HepG2 (cell line): ENCODE results near the gene TERC. TPM values are rescaled to one million over a fixed set of nuclear protein-coding genes. Genes with fewer than 3 reads are reported as not detected.

ENCODE experiments used
- ATAC-seq: fragments of 200-7000 bp; cut with Tn5 transposase; 3 replicates; pipeline ENCODE4 v1.9.1; 2020; ENCODE audit warnings: mild to moderate bottlenecking, moderate library complexity
- BruUV-seq: library from RNA; stranded (reverse); fragments of 400-500 nt; replicated peaks from 2 replicates; lab custom pipeline; 2021; lab: Mats Ljungman, UMichigan
- CTCF ChIA-PET: fragments of 300-600 bp; formaldehyde crosslinking; extraction: SDS; loops from one replicate; lab custom pipeline; 2021; ENCODE audit warnings: low total read pairs, inconsistent platforms, low intra/inter-chr PET ratio; lab: Yijun Ruan, JAX
- POLR2A ChIA-PET: fragments of 350-600 bp; sonication (Branson Sonifier 250); formaldehyde crosslinking; loops from one replicate; lab custom pipeline; 2020; ENCODE audit warnings: antibody characterized with exemption, inconsistent platforms; lab: Yijun Ruan, JAX
- DNase-seq: peaks from one replicate; pipeline ENCODE4 v3.0.0-alpha.2; 2015; ENCODE audit warnings: low spot score
- FAIRE-seq: peaks from 3 replicates; lab custom pipeline; 2011; peaks lifted over from hg19 to GRCh38; lab: Jason Lieb, UNC
- H2AFZ ChIP-seq: one replicate; pipeline ENCODE4 v1.6.1; 2011; ENCODE audit warnings: low read length, inconsistent platforms
- H3K27ac ChIP-seq: fragments of 300-600 bp; 3 replicates; pipeline ENCODE4 v1.8.0; 2011; ENCODE audit warnings: mixed run types, mild to moderate bottlenecking, mixed read lengths, low read length, inconsistent platforms; ENCODE audit not compliant: insufficient read depth; ENCODE audit errors: extremely low read length
- H3K27me3 ChIP-seq, 2 experiments: fragments of 200-600 bp in 1 of 2; 2 replicates in 1 of 2; 3 replicates in 1 of 2; pipeline versions ENCODE4 v1.6.0 to v1.8.0; 2011; ENCODE audit warnings: low read length in 2 of 2, mild to moderate bottlenecking in 2 of 2, moderate library complexity in 2 of 2, inconsistent platforms in 1 of 2; ENCODE audit not compliant: insufficient read depth in 2 of 2, control insufficient read depth in 1 of 2
- H3K36me3 ChIP-seq, 2 experiments: fragments of 200-600 bp in 1 of 2; replicated peaks in 1 of 2; 2 replicates in 1 of 2; 3 replicates in 1 of 2; pipeline versions ENCODE4 v1.5.1 to v1.8.0; 2011; ENCODE audit warnings: low read length in 2 of 2, inconsistent platforms in 1 of 2; ENCODE audit not compliant: insufficient read depth in 2 of 2, control insufficient read depth in 1 of 2
- H3K4me1 ChIP-seq: 2 replicates; pipeline ENCODE4 v1.5.1; 2012; ENCODE audit warnings: low read length, inconsistent platforms; ENCODE audit not compliant: insufficient read depth
- H3K4me2 ChIP-seq: 2 replicates; pipeline ENCODE4 v1.6.0; 2011; ENCODE audit warnings: low read depth, low read length, inconsistent platforms
- H3K4me3 ChIP-seq, 3 experiments: fragments of 200-600 bp in 1 of 3; sonication (generic), shearing (Covaris generic) in 1 of 3; replicated peaks in 1 of 3; 2 replicates each; pipeline ENCODE4 v1.5.1; 2011 to 2016; ENCODE audit warnings: low read length in 3 of 3, inconsistent platforms in 2 of 3, low read depth in 2 of 3, mild to moderate bottlenecking in 2 of 3, control low read depth in 1 of 3, mixed read lengths in 1 of 3; ENCODE audit not compliant: insufficient read depth in 1 of 3
- H3K79me2 ChIP-seq: one replicate; pipeline ENCODE4 v1.6.1; 2011; ENCODE audit warnings: low read length, inconsistent platforms; ENCODE audit not compliant: insufficient read depth
- H3K9ac ChIP-seq: 2 replicates; pipeline ENCODE4 v1.6.0; 2011; ENCODE audit warnings: mild to moderate bottlenecking, low read depth, low read length, inconsistent platforms; ENCODE audit not compliant: insufficient read depth
- H3K9me3 ChIP-seq: 2 replicates; pipeline ENCODE4 v1.5.1; 2012; ENCODE audit warnings: mild to moderate bottlenecking, low read length
- H4K20me1 ChIP-seq: 2 replicates; pipeline ENCODE4 v1.6.0; 2011; ENCODE audit warnings: inconsistent platforms, mild to moderate bottlenecking, low read length, moderate library complexity; ENCODE audit not compliant: insufficient read depth
- CREM ChIP-seq, 2 experiments: sonication (generic) in 1 of 2; formaldehyde crosslinking in 1 of 2; IDR thresholded peaks; 2 replicates each; pipeline versions ENCODE4 v1.4.0 to v1.6.1; 2016 to 2020; ENCODE audit warnings: antibody characterized with exemption in 1 of 2, mild to moderate bottlenecking in 1 of 2, missing genetic modification reagents in 1 of 2
- ETV6 ChIP-seq: sonication (generic); formaldehyde crosslinking; conservative IDR thresholded peaks from 2 replicates; pipeline ENCODE4 v1.4.0; 2020; ENCODE audit warnings: missing genetic modification reagents
- KDM5A ChIP-seq: fragments of 200-600 bp; sonication (generic); IDR thresholded peaks from 2 replicates; pipeline ENCODE4 v1.7.0; 2018; ENCODE audit warnings: antibody characterized with exemption, mild to moderate bottlenecking, low read length, borderline replicate concordance
- KLF6 ChIP-seq: IDR thresholded peaks from 2 replicates; pipeline ENCODE4 v1.8.0; 2016; ENCODE audit warnings: missing biosample characterization, missing genetic modification reagents
- MED13 ChIP-seq: sonication (generic); formaldehyde crosslinking; IDR thresholded peaks from 2 replicates; pipeline ENCODE4 v1.5.0; 2020; ENCODE audit warnings: missing genetic modification reagents
- SMARCE1 ChIP-seq: fragments of 450-650 bp; IDR thresholded peaks from 2 replicates; pipeline ENCODE4 v1.6.1; 2017; ENCODE audit warnings: borderline replicate concordance
- SNAPC2 ChIP-seq: sonication (generic); formaldehyde crosslinking; IDR thresholded peaks from 2 replicates; pipeline ENCODE4 v1.8.1; 2022; ENCODE audit warnings: mild to moderate bottlenecking, missing genetic modification reagents
- STAG1 ChIP-seq: sonication (generic); formaldehyde crosslinking; IDR thresholded peaks from 2 replicates; pipeline ENCODE4 v1.4.0; 2020; ENCODE audit warnings: missing genetic modification reagents
- ZNF253 ChIP-seq: sonication (generic); formaldehyde crosslinking; IDR thresholded peaks from 2 replicates; pipeline ENCODE4 v1.8.0; 2022; ENCODE audit warnings: mild to moderate bottlenecking, missing genetic modification reagents, borderline replicate concordance
- ZNF556 ChIP-seq: sonication (generic); formaldehyde crosslinking; IDR thresholded peaks from 2 replicates; pipeline ENCODE4 v1.4.0; 2020; ENCODE audit warnings: mild to moderate bottlenecking, missing genetic modification reagents, borderline replicate concordance
- ZNF589 ChIP-seq: sonication (generic); formaldehyde crosslinking; conservative IDR thresholded peaks from 2 replicates; pipeline ENCODE4 v1.8.0; 2022; ENCODE audit warnings: mild to moderate bottlenecking, moderate library complexity, missing genetic modification reagents
- ZNF607 ChIP-seq: sonication (generic); formaldehyde crosslinking; IDR thresholded peaks from 2 replicates; pipeline ENCODE4 v1.5.1; 2020; ENCODE audit warnings: missing genetic modification reagents, mild to moderate bottlenecking, borderline replicate concordance
- in situ Hi-C: cut with HindIII; loops from 2 replicates; pipeline ENCODE4 v1.10.0; 2017; ENCODE audit warnings: low pct_unique_long_range_greater_than_20kb; ENCODE audit not compliant: extremely low pct_ligation_motif_present
- intact Hi-C: fragments of 100-400 bp; cut with micrococcal nuclease; formaldehyde crosslinking; loops from one replicate; pipeline ENCODE4 v1.10.0; 2022; ENCODE audit not compliant: unreplicated experiment
- polyA plus RNA-seq, 8 experiments: library from polyadenylated mRNA; depleted of rRNA in 3 of 8; stranded (reverse) in 7 of 8; unstranded in 1 of 8; fragments of >200 nt; fragmentation: Illumina TruSeq in 4 of 8; extraction: Trizol in 4 of 8; gene quantifications; 2 replicates each; pipeline versions ENCODE4 v1.2.1 to v1.2.3, GENCODE V29; 2011 to 2016; ENCODE audit warnings: low read depth in 4 of 8, missing spikeins in 1 of 8, mixed read lengths in 1 of 8; ENCODE audit not compliant: insufficient read depth in 1 of 8
- total RNA-seq, 5 experiments: library from RNA; depleted of rRNA; stranded (reverse); fragments of >200 nt; fragmentation: Illumina TruSeq; extraction: Trizol; gene quantifications; 2 replicates each; pipeline ENCODE4 v1.2.3, GENCODE V29; 2016; ENCODE audit warnings: low read depth in 1 of 5
- TF ChIP-seq, protein P1 (sequence below): sonication (generic); formaldehyde crosslinking; IDR thresholded peaks from 2 replicates; pipeline ENCODE4 v1.8.1; 2023; ENCODE audit warnings: mild to moderate bottlenecking, missing genetic modification reagents
- TF ChIP-seq, protein P2 (sequence below): sonication (generic); formaldehyde crosslinking; IDR thresholded peaks from 2 replicates; pipeline ENCODE4 v1.4.0; 2020; ENCODE audit warnings: missing genetic modification reagents
- TF ChIP-seq, protein P3 (sequence below): sonication (generic); formaldehyde crosslinking; IDR thresholded peaks from 2 replicates; pipeline ENCODE4 v1.4.0; 2020; ENCODE audit warnings: missing genetic modification reagents
- TF ChIP-seq, protein P4 (sequence below): sonication (generic); formaldehyde crosslinking; IDR thresholded peaks from 2 replicates; pipeline ENCODE4 v1.4.0; 2020; ENCODE audit warnings: missing genetic modification reagents

Gene TERC
- total and polyA plus RNA-seq, 2 of the 13 experiments (the other 11 are each of a cell fraction or from before 2014, with no cell fraction given): 1.3 to 74.6 TPM

DNA sequence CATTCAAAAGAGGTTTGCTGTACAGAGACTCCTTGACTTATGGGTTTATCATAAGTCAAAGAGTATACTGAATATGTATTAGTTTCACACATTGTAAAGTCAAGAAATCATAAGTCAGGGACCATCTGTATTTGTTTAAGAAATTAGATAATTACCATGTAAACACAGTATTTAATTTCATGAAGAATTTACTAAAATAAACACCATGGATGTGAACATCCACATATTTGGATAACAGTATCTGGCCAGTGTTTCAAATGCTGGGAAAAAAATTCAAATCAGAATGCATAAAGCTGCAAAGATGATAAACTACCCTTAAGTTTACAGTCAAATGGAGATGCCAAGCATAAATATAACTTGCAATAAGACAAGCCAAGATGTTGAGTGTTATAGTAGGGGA, 25.4 kb upstream of the TERC start:
- in situ Hi-C loops (no loop called here), intact Hi-C loops (no loop called here)
- Histone ChIP-seq H3K36me3 (peaks cover 0 to 11% of the 10 kb centered on the region in 2 experiments; a peak in 3 of 5 replicates), H3K4me2 (no peak overlapping the region), H3K27ac (no peak overlapping the region), H3K4me1 (no peaks in the 10 kb centered on the region), H3K27me3 (no peaks in the 10 kb centered on the region), H3K79me2 (no peaks in the 10 kb centered on the region), H3K4me3 (no peak overlapping the region), H2AFZ (no peak overlapping the region), H3K9me3 (no peaks in the 10 kb centered on the region), H4K20me1 (no peaks in the 10 kb centered on the region), H3K9ac (no peak overlapping the region)
- DNase-seq (no peak), FAIRE-seq (no peak), ATAC-seq (no peak)
- TF ChIP-seq KDM5A (no peak), ZNF556 (CRISPR knock-in tag) (no peak), MED13 (CRISPR knock-in tag) (no peak), ZNF253 (CRISPR knock-in tag) (no peak), CREM (IDR thresholded peaks at IDR 0.05) (no peak), CREM (CRISPR knock-in tag; IDR thresholded peaks at IDR 0.05) (no peak), ZNF589 (CRISPR knock-in tag) (no peak), STAG1 (CRISPR knock-in tag) (no peak), SNAPC2 (CRISPR knock-in tag) (no peak), ZNF607 (CRISPR knock-in tag) (no peak), ETV6 (CRISPR knock-in tag) (no peak), SMARCE1 (no peak), KLF6 (no peak)
- TF ChIP-seq, protein P1, sequence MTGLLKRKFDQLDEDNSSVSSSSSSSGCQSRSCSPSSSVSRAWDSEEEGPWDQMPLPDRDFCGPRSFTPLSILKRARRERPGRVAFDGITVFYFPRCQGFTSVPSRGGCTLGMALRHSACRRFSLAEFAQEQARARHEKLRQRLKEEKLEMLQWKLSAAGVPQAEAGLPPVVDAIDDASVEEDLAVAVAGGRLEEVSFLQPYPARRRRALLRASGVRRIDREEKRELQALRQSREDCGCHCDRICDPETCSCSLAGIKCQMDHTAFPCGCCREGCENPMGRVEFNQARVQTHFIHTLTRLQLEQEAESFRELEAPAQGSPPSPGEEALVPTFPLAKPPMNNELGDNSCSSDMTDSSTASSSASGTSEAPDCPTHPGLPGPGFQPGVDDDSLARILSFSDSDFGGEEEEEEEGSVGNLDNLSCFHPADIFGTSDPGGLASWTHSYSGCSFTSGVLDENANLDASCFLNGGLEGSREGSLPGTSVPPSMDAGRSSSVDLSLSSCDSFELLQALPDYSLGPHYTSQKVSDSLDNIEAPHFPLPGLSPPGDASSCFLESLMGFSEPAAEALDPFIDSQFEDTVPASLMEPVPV: no peak
- TF ChIP-seq, protein P2, sequence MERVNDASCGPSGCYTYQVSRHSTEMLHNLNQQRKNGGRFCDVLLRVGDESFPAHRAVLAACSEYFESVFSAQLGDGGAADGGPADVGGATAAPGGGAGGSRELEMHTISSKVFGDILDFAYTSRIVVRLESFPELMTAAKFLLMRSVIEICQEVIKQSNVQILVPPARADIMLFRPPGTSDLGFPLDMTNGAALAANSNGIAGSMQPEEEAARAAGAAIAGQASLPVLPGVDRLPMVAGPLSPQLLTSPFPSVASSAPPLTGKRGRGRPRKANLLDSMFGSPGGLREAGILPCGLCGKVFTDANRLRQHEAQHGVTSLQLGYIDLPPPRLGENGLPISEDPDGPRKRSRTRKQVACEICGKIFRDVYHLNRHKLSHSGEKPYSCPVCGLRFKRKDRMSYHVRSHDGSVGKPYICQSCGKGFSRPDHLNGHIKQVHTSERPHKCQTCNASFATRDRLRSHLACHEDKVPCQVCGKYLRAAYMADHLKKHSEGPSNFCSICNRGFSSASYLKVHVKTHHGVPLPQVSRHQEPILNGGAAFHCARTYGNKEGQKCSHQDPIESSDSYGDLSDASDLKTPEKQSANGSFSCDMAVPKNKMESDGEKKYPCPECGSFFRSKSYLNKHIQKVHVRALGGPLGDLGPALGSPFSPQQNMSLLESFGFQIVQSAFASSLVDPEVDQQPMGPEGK (CRISPR knock-in tag): no peak
- TF ChIP-seq, protein P3, sequence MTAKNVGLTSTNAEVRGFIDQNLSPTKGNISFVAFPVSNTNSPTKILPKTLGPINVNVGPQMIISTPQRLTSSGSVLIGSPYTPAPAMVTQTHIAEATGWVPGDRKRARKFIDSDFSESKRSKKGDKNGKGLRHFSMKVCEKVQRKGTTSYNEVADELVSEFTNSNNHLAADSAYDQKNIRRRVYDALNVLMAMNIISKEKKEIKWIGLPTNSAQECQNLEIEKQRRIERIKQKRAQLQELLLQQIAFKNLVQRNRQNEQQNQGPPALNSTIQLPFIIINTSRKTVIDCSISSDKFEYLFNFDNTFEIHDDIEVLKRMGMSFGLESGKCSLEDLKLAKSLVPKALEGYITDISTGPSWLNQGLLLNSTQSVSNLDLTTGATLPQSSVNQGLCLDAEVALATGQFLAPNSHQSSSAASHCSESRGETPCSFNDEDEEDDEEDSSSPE (CRISPR knock-in tag): no peak
- TF ChIP-seq, protein P4, sequence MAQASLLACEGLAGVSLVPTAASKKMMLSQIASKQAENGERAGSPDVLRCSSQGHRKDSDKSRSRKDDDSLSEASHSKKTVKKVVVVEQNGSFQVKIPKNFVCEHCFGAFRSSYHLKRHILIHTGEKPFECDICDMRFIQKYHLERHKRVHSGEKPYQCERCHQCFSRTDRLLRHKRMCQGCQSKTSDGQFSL (CRISPR knock-in tag): no peak
- BruUV-seq: no TSS peak
- POLR2A ChIA-PET: no interaction called here
- CTCF ChIA-PET: no interaction called here
